B cell (primary cell): ENCODE results near the gene CLDN6. TPM values are rescaled to one million over a fixed set of nuclear protein-coding genes. Genes with fewer than 3 reads are reported as not detected.

Source experiments
- ATAC-seq: fragments of 200-7000 bp; cut with Tn5 transposase; one replicate; pipeline ENCODE4 v1.10.0; 2021; ENCODE audit warnings: low read depth, mild to moderate bottlenecking, moderate number of reproducible peaks, moderate library complexity
- CTCF ChIA-PET: fragments of 350-600 bp; sonication (Branson Sonifier 250); formaldehyde crosslinking; loops from one replicate; lab custom pipeline; 2021; ENCODE audit warnings: antibody characterized with exemption, inconsistent platforms; lab: Charles Lee
- POLR2A ChIA-PET: fragments of 350-600 bp; sonication (Branson Sonifier 250); formaldehyde crosslinking; loops from one replicate; lab custom pipeline; 2021; ENCODE audit warnings: antibody characterized with exemption; lab: Charles Lee
- DNase-seq: peaks from one replicate; pipeline ENCODE4 v3.0.0; 2013
- H2AFZ ChIP-seq: 2 replicates; pipeline ENCODE4 v1.6.1; 2012; ENCODE audit warnings: mild to moderate bottlenecking, low read depth, low read length; ENCODE audit not compliant: insufficient read depth, poor library complexity, severe bottlenecking
- H3K27ac ChIP-seq, 2 donors: 1 replicate in 1 of 2; 2 replicates in 1 of 2; pipeline ENCODE4 v1.5.1; 2012 to 2013; ENCODE audit warnings: low read length in 2 of 2, mild to moderate bottlenecking in 2 of 2, moderate library complexity in 1 of 2
- H3K27me3 ChIP-seq, 4 experiments: fragments of 200-600 bp in 1 of 4; sonication (generic) in 1 of 4; replicated peaks in 1 of 4; 1 replicate in 2 of 4; 2 replicates in 2 of 4; pipeline versions ENCODE4 v1.6.1 to v1.7.0; 2013 to 2016; ENCODE audit warnings: low read length in 3 of 4, mild to moderate bottlenecking in 2 of 4, mixed read lengths in 1 of 4, moderate library complexity in 1 of 4; ENCODE audit not compliant: insufficient read depth in 4 of 4, control insufficient read depth in 3 of 4; ENCODE audit errors: control extremely low read depth in 1 of 4
- H3K36me3 ChIP-seq, 2 experiments: replicated peaks in 1 of 2; 1 replicate in 1 of 2; 2 replicates in 1 of 2; pipeline versions ENCODE4 v1.6.1 to v1.7.1; 2013; ENCODE audit warnings: low read length in 1 of 2; ENCODE audit not compliant: insufficient read depth in 2 of 2, control insufficient read depth in 1 of 2; ENCODE audit errors: control extremely low read depth in 1 of 2, extremely low read depth in 1 of 2
- H3K4me1 ChIP-seq, 2 donors: fragments of 200-600 bp in 1 of 2; sonication (generic) in 1 of 2; 1 replicate in 1 of 2; 2 replicates in 1 of 2; pipeline versions ENCODE4 v1.5.1 to v1.6.1; 2013 to 2017; ENCODE audit warnings: low read length in 2 of 2; ENCODE audit not compliant: control insufficient read depth in 2 of 2, insufficient read depth in 2 of 2
- H3K4me2 ChIP-seq: replicated peaks from 2 replicates; pipeline ENCODE3; 2012; ENCODE audit warnings: mild to moderate bottlenecking, low read depth, low read length; ENCODE audit not compliant: poor library complexity, severe bottlenecking
- H3K4me3 ChIP-seq, 5 experiments: fragments of 200-600 bp in 1 of 5; sonication (generic) in 1 of 5; 1 replicate in 3 of 5; 2 replicates in 2 of 5; pipeline versions ENCODE4 v1.5.1 to v1.7.0; 2011 to 2016; ENCODE audit warnings: low read length in 4 of 5, mild to moderate bottlenecking in 4 of 5, low read depth in 2 of 5, control low read depth in 1 of 5, moderate library complexity in 1 of 5; ENCODE audit not compliant: insufficient read depth in 1 of 5; ENCODE audit errors: control extremely low read depth in 1 of 5, extremely low read depth in 1 of 5
- H3K79me2 ChIP-seq: fragments of 200-600 bp; sonication (generic); one replicate; pipeline ENCODE4 v1.6.0; 2016; ENCODE audit warnings: low read length; ENCODE audit not compliant: control insufficient read depth, insufficient read depth
- H3K9ac ChIP-seq: fragments of 200-600 bp; sonication (generic); 2 replicates; pipeline ENCODE4 v1.6.1; 2017; ENCODE audit warnings: mild to moderate bottlenecking, low read length, moderate library complexity
- H3K9me3 ChIP-seq, 3 donors: one replicate each; pipeline versions ENCODE4 v1.6.1 to v1.7.1; 2013; ENCODE audit warnings: low read length in 2 of 3; ENCODE audit not compliant: control insufficient read depth in 2 of 3, insufficient read depth in 1 of 3; ENCODE audit errors: control extremely low read depth in 1 of 3
- H4K20me1 ChIP-seq: 2 replicates; pipeline ENCODE4 v1.6.0; 2012; ENCODE audit warnings: mild to moderate bottlenecking, low read length; ENCODE audit not compliant: insufficient read depth, control insufficient read depth, poor library complexity, severe bottlenecking
- H3K27ac Mint-ChIP-seq: one replicate; pipeline ENCODE4 v1.8.0; 2021; ENCODE audit warnings: mixed read lengths
- H3K27me3 Mint-ChIP-seq: one replicate; pipeline ENCODE4 v1.8.0; 2021; ENCODE audit warnings: mixed read lengths
- H3K4me1 Mint-ChIP-seq: one replicate; pipeline ENCODE4 v1.8.0; 2021; ENCODE audit warnings: mixed read lengths
- H3K4me3 Mint-ChIP-seq: one replicate; pipeline ENCODE4 v1.8.0; 2021; ENCODE audit warnings: mixed read lengths
- H3K9me3 Mint-ChIP-seq: one replicate; pipeline ENCODE4 v1.8.0; 2022; ENCODE audit warnings: mixed read lengths; ENCODE audit not compliant: insufficient read depth
- EZH2 ChIP-seq: IDR thresholded peaks from 2 replicates; pipeline ENCODE4 v1.6.1; 2012; ENCODE audit warnings: borderline replicate concordance, low read depth, mild to moderate bottlenecking, moderate library complexity, low read length; ENCODE audit not compliant: insufficient read depth, poor library complexity, severe bottlenecking
- WGBS: methylation state at CpG from one replicate; pipeline ENCODE4 v1.1.5; 2013; ENCODE audit warnings: missing lambda C conversion rate; ENCODE audit not compliant: insufficient coverage; 5-methylcytosine and 5-hydroxymethylcytosine counted together
- intact Hi-C: fragments of 100-400 bp; cut with micrococcal nuclease; formaldehyde crosslinking; loops from one replicate; pipeline ENCODE4 v1.10.0; 2022
- polyA plus RNA-seq: library from polyadenylated mRNA; depleted of rRNA; stranded (reverse); fragments of >200 nt; gene quantifications from 2 replicates; pipeline ENCODE4 v1.2.3, GENCODE V29; 2012
- total RNA-seq, 2 donors: library from RNA; stranded (reverse); fragments of 120-200 nt in 1 of 2; gene quantifications; 1 replicate in 1 of 2; 2 replicates in 1 of 2; pipeline versions ENCODE4 v1.2.3 to v1.2.4, GENCODE V29; 2013 to 2022
- TF ChIP-seq, protein P1 (sequence below): fragments of 200-600 bp; IDR thresholded peaks from one replicate; pipeline ENCODE4 v1.8.0; 2022; ENCODE audit warnings: antibody characterized with exemption, mild to moderate bottlenecking

The CLDN6 gene
- total and polyA plus RNA-seq, 2 donors (not counting 1 experiment from before 2014, with no cell fraction given) = not detected

DNA sequence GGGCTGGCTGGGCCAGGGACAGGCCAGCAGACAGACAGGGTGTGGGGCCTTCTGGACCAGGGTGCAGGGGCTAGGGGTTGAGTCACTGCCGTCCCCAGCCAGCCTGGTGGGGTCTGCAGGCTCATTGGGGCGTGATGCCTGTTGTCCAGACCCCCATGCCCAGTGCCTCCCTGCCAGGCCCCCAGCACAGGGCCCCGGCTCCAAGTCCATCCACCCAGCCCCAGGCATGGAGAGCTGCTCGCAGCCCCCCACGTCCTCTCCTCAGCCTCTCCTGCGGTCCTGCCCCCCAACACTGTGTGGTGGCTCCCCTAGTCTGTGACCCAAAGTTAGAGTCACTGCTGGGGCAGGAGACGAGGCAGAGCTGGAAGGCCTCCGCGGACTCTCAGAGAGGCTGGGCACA is 30.7 kb downstream of the CLDN6 start:
- ChIA-PET CTCF (interaction anchor here (1.2 kb wide), 1 partner anchor 17 kb away, joined by 3 read pairs; no protein-coding TSS in a partner anchor), POLR2A (no interaction called here)
- H3K4me3 ChIP-seq = no peak overlapping the region
- no peaks in the 10 kb centered on the region for H3K27me3 Mint-ChIP-seq
- ATAC-seq (no peak), DNase-seq (no peak)
- no peak overlapping the region for H3K27ac Mint-ChIP-seq
- no peak overlapping the region for H3K4me3 Mint-ChIP-seq
- no peaks in the 10 kb centered on the region for H4K20me1 ChIP-seq
- peaks cover 8 to 17% of the 10 kb centered on the region in 2 donors for H3K4me1 ChIP-seq
- intact Hi-C loops = no loop called here
- 88% methylated on average over 9 of the region's 9 CpGs for WGBS
- no peak overlapping the region for H3K9ac ChIP-seq
- no peaks in the 10 kb centered on the region for H3K79me2 ChIP-seq
- no peak overlapping the region for H2AFZ ChIP-seq
- no peaks in the 10 kb centered on the region for H3K9me3 ChIP-seq
- H3K4me2 ChIP-seq = no peak overlapping the region
- H3K36me3 ChIP-seq = no peaks in the 10 kb centered on the region
- no peak overlapping the region for H3K27ac ChIP-seq
- TF ChIP-seq, protein P1, sequence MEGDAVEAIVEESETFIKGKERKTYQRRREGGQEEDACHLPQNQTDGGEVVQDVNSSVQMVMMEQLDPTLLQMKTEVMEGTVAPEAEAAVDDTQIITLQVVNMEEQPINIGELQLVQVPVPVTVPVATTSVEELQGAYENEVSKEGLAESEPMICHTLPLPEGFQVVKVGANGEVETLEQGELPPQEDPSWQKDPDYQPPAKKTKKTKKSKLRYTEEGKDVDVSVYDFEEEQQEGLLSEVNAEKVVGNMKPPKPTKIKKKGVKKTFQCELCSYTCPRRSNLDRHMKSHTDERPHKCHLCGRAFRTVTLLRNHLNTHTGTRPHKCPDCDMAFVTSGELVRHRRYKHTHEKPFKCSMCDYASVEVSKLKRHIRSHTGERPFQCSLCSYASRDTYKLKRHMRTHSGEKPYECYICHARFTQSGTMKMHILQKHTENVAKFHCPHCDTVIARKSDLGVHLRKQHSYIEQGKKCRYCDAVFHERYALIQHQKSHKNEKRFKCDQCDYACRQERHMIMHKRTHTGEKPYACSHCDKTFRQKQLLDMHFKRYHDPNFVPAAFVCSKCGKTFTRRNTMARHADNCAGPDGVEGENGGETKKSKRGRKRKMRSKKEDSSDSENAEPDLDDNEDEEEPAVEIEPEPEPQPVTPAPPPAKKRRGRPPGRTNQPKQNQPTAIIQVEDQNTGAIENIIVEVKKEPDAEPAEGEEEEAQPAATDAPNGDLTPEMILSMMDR = no peak
- TF ChIP-seq EZH2 = no peak
- peaks cover 0 to 4% (median 0%) of the 10 kb centered on the region in 4 experiments for H3K27me3 ChIP-seq
- H3K4me1 Mint-ChIP-seq = peaks cover 10% of the 10 kb centered on the region
- no peaks in the 10 kb centered on the region for H3K9me3 Mint-ChIP-seq

DNA sequence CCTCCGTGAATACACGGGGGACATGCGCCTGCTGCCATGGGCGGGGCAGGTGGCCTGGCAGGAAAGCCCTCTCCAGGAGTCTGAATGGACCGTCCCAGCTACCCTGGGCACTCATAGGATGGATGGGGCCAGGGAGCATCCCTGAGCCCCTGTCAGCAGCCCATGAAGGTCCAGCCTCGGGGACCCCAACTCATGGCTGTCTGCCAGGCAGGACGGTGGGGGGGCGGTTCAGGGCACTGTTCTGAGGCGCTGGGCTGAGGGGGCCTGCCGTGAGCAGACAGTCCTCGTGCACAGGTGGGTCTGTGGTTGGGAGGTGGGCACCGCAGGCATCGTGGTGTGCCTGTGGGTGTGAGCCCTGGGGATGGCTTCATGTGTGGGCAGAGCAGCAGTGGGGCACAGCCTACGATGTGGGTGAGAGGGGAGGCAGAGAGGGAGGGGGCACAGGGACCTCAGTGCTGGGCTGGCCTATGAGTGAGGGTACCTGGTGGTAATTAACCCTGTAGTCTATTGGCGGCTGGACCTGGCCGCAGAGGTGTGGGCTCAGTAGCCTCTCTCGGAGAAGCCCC is 31.3 kb downstream of the CLDN6 start:
- intact Hi-C loops = no loop called here
- Histone ChIP-seq H3K79me2 (no peaks in the 10 kb centered on the region), H3K4me2 (no peak overlapping the region), H3K4me3 (no peak overlapping the region), H3K27ac (no peak overlapping the region), H3K9me3 (no peaks in the 10 kb centered on the region), H2AFZ (no peak overlapping the region), H3K36me3 (no peaks in the 10 kb centered on the region), H3K27me3 (peaks cover 0 to 4% (median 0%) of the 10 kb centered on the region in 4 experiments), H3K4me1 (peaks cover 8 to 21% of the 10 kb centered on the region in 2 donors), H4K20me1 (no peaks in the 10 kb centered on the region), H3K9ac (no peak overlapping the region)
- DNase-seq = no peak
- 82% methylated on average over 16 of the region's 17 CpGs for WGBS
- ATAC-seq = no peak
- peak overlapping the region; percentile 6 for H3K27ac Mint-ChIP-seq
- no peaks in the 10 kb centered on the region for H3K27me3 Mint-ChIP-seq
- no peaks in the 10 kb centered on the region for H3K9me3 Mint-ChIP-seq
- no peak overlapping the region for H3K4me3 Mint-ChIP-seq
- POLR2A ChIA-PET = no interaction called here
- CTCF ChIA-PET = interaction anchor here (1.2 kb wide), 1 partner anchor 17 kb away, joined by 3 read pairs; no protein-coding TSS in a partner anchor
- TF ChIP-seq, protein P1 = no peak
- no peak for TF ChIP-seq EZH2
- H3K4me1 Mint-ChIP-seq = peaks cover 12% of the 10 kb centered on the region
